ENCODE data around the gene SPATA46.

SPATA46 gene

GRCh38 chr1:162366671-162367070 lies 10.0 kb downstream of the SPATA46 start:
- no peaks in the 10 kb centered on the region for H3K36me3 ChIP-seq (ENCODE audit: control insufficient read depth, insufficient read depth, low read length)
- no peaks in the 10 kb centered on the region for H3K4me1 ChIP-seq (ENCODE audit: control insufficient read depth, insufficient read depth, low read length)
- H3K4me3 ChIP-seq (ENCODE audit: insufficient read depth, low read depth, low read length) = no peak overlapping the region
- H3K9me3 ChIP-seq (ENCODE audit: control insufficient read depth, low read length) = no peaks in the 10 kb centered on the region
- H3K27ac ChIP-seq (ENCODE audit: insufficient read depth, low read depth, low read length, poor library complexity, severe bottlenecking) = no peak overlapping the region
- WGBS, 2 experiments = 93 to 98% methylated on average over 9 of the region's 9 CpGs
- no peaks in the 10 kb centered on the region for H3K27me3 ChIP-seq (ENCODE audit: control insufficient read depth, insufficient read depth, low read length, poor library complexity, severe bottlenecking)

- WGBS, 2 experiments = 72 to 75% methylated on average over 4 of the region's 4 CpGs
- H3K36me3 ChIP-seq (ENCODE audit: control insufficient read depth, insufficient read depth, low read length) = no peaks in the 10 kb centered on the region
Measured at GRCh38 chr1:162366149-162366548, 10.5 kb downstream of the SPATA46 start.

DNA sequence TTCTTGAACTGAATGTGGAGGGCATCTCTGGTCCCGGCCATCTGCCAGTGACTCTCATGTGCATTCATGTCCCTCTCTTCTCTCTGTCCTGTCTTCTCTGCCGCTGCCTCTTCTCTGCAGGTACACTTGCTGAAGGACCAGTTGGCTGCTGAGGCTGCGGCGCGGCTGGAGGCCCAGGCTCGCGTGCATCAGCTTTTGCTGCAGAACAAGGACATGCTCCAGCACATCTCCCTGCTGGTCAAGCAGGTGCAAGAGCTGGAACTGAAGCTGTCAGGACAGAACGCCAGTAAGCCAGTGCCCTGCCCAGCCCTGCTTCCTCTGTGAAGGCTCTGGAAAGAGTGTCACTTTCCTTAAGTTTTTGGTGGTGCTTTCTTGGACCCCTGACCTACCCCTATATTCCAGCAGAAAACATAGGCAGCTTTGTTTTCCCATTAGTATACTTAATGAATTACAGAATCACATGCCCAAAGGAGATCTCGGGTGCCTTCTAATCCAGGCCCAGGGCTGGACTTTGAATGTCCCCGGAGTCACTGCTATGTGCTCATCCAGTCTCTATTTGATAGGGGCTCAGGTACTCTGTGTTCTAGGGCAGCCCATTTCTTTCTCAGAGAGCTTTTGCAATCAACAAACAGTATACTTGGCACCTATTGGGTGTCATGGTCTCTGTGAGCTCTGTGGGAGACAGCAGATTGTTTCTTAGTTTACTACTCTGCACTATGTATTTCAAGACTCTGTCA lies 11.2 kb downstream of the SPATA46 start:
- H3K9me3 ChIP-seq (ENCODE audit: control insufficient read depth, low read length) = no peaks in the 10 kb centered on the region
- no peak overlapping the region for H3K4me3 ChIP-seq (ENCODE audit: insufficient read depth, low read depth, low read length)
- no peak overlapping the region for H3K27ac ChIP-seq (ENCODE audit: insufficient read depth, low read depth, low read length, poor library complexity, severe bottlenecking)
- no peaks in the 10 kb centered on the region for H3K36me3 ChIP-seq (ENCODE audit: control insufficient read depth, insufficient read depth, low read length)
- H3K4me1 ChIP-seq (ENCODE audit: control insufficient read depth, insufficient read depth, low read length) = no peaks in the 10 kb centered on the region
- 96% methylated on average over 10 of the region's 10 CpGs for WGBS, 2 experiments
- H3K27me3 ChIP-seq (ENCODE audit: control insufficient read depth, insufficient read depth, low read length, poor library complexity, severe bottlenecking) = no peaks in the 10 kb centered on the region

More at GRCh38 chr1:162366149-162366548, 10.5 kb downstream of the SPATA46 start:
- no peak overlapping the region for H3K27ac ChIP-seq (ENCODE audit: insufficient read depth, low read depth, low read length, poor library complexity, severe bottlenecking)
- H3K27me3 ChIP-seq (ENCODE audit: control insufficient read depth, insufficient read depth, low read length, poor library complexity, severe bottlenecking) = no peaks in the 10 kb centered on the region
- H3K4me3 ChIP-seq (ENCODE audit: insufficient read depth, low read depth, low read length) = no peak overlapping the region
- no peaks in the 10 kb centered on the region for H3K4me1 ChIP-seq (ENCODE audit: control insufficient read depth, insufficient read depth, low read length)
- no peaks in the 10 kb centered on the region for H3K9me3 ChIP-seq (ENCODE audit: control insufficient read depth, low read length)

- WGBS, 2 experiments = 92 to 94% methylated on average over 1 of the region's 1 CpG
- no peaks in the 10 kb centered on the region for H3K4me1 ChIP-seq (ENCODE audit: control insufficient read depth, insufficient read depth, low read length)
Measured at GRCh38 chr1:162364498-162364897, 12.2 kb downstream of the SPATA46 start.

GRCh38 chr1:162363823-162364222 lies 12.8 kb downstream of the SPATA46 start:
- 91 to 92% methylated on average over 3 of the region's 3 CpGs for WGBS, 2 experiments
- Histone ChIP-seq H3K27me3 (ENCODE audit: control insufficient read depth, insufficient read depth, low read length, poor library complexity, severe bottlenecking) (no peaks in the 10 kb centered on the region), H3K27ac (ENCODE audit: insufficient read depth, low read depth, low read length, poor library complexity, severe bottlenecking) (no peak overlapping the region), H3K4me3 (ENCODE audit: insufficient read depth, low read depth, low read length) (no peak overlapping the region), H3K36me3 (ENCODE audit: control insufficient read depth, insufficient read depth, low read length) (no peaks in the 10 kb centered on the region), H3K9me3 (ENCODE audit: control insufficient read depth, low read length) (no peaks in the 10 kb centered on the region), H3K4me1 (ENCODE audit: control insufficient read depth, insufficient read depth, low read length) (no peaks in the 10 kb centered on the region)

More at GRCh38 chr1:162364498-162364897, 12.2 kb downstream of the SPATA46 start:
- Histone ChIP-seq H3K36me3 (ENCODE audit: control insufficient read depth, insufficient read depth, low read length) (no peaks in the 10 kb centered on the region), H3K4me3 (ENCODE audit: insufficient read depth, low read depth, low read length) (no peak overlapping the region), H3K27me3 (ENCODE audit: control insufficient read depth, insufficient read depth, low read length, poor library complexity, severe bottlenecking) (no peaks in the 10 kb centered on the region), H3K27ac (ENCODE audit: insufficient read depth, low read depth, low read length, poor library complexity, severe bottlenecking) (no peak overlapping the region), H3K9me3 (ENCODE audit: control insufficient read depth, low read length) (no peaks in the 10 kb centered on the region)

- H3K27ac ChIP-seq (ENCODE audit: insufficient read depth, low read depth, low read length, poor library complexity, severe bottlenecking) = no peak overlapping the region
- H3K36me3 ChIP-seq (ENCODE audit: control insufficient read depth, insufficient read depth, low read length) = no peaks in the 10 kb centered on the region
- 93 to 96% methylated on average over 5 of the region's 5 CpGs for WGBS, 2 experiments
Measured at GRCh38 chr1:162361349-162361748, 15.3 kb downstream of the SPATA46 start.

DNA sequence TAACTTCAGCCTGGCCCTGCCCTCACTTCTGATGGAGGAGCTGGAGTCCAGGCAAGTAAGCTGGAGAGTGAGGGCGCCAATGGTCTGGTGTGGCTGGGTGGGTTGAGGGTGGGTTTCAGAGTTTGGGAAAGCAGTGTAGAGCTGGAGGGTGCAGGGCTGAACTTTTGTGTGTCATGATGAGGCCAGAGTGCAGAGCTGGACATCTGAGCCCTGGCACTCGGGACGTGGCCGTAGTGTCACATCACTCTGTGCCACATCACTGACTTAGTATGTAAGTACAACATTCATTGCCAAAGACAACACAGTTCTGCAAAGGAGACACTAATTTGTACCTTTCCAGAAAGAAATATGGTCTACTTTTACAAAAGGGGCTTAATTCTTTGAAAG lies 15.8 kb downstream of the SPATA46 start:
- no peaks in the 10 kb centered on the region for H3K9me3 ChIP-seq (ENCODE audit: control insufficient read depth, low read length)
- H3K36me3 ChIP-seq (ENCODE audit: control insufficient read depth, insufficient read depth, low read length) = no peaks in the 10 kb centered on the region
- 93 to 97% methylated on average over 4 of the region's 4 CpGs for WGBS, 2 experiments

More at GRCh38 chr1:162361349-162361748, 15.3 kb downstream of the SPATA46 start:
- no peaks in the 10 kb centered on the region for H3K27me3 ChIP-seq (ENCODE audit: control insufficient read depth, insufficient read depth, low read length, poor library complexity, severe bottlenecking)
- H3K4me1 ChIP-seq (ENCODE audit: control insufficient read depth, insufficient read depth, low read length) = no peaks in the 10 kb centered on the region
- H3K4me3 ChIP-seq (ENCODE audit: insufficient read depth, low read depth, low read length) = no peak overlapping the region
- no peaks in the 10 kb centered on the region for H3K9me3 ChIP-seq (ENCODE audit: control insufficient read depth, low read length)

DNA sequence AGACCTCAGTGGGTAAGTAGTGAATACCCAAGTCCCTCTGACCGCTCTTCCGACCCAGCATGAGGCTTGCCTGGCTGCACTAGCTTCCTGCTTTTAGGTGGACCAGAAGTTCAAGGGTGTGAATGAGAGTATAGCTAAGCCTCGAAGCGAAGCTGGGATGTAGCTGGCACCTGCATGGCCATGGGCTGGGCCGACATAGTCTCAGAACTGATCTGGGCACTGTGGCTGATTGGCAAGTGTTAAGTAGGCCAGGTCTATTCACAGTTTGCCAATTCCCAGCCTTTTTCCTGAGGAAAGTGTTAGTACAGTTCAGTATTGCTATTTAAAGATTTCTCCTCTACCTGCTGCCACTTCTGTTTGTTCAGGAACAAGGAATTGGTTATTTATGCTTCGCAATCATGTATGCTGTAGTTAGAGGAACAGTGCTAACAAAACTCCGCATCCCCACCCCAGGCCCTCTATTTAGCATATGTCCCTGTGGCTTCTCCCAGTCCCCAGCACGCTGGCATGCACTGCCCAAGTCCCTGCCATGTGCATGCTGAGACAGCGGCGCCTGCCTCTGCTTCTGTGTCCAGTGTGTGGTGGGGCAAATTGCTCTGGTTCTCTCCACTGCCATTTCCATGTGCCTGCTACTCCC lies 16.3 kb downstream of the SPATA46 start:
- Histone ChIP-seq H3K4me3 (ENCODE audit: insufficient read depth, low read depth, low read length) (no peak overlapping the region), H3K9me3 (ENCODE audit: control insufficient read depth, low read length) (no peaks in the 10 kb centered on the region), H3K27ac (ENCODE audit: insufficient read depth, low read depth, low read length, poor library complexity, severe bottlenecking) (no peak overlapping the region), H3K4me1 (ENCODE audit: control insufficient read depth, insufficient read depth, low read length) (no peaks in the 10 kb centered on the region), H3K27me3 (ENCODE audit: control insufficient read depth, insufficient read depth, low read length, poor library complexity, severe bottlenecking) (no peaks in the 10 kb centered on the region), H3K36me3 (ENCODE audit: control insufficient read depth, insufficient read depth, low read length) (no peaks in the 10 kb centered on the region)
- WGBS, 2 experiments = 95% methylated on average over 10 of the region's 10 CpGs

More for the DNA sequence above, 15.8 kb downstream of the SPATA46 start:
- Histone ChIP-seq H3K27ac (ENCODE audit: insufficient read depth, low read depth, low read length, poor library complexity, severe bottlenecking) (no peak overlapping the region), H3K4me3 (ENCODE audit: insufficient read depth, low read depth, low read length) (no peak overlapping the region), H3K27me3 (ENCODE audit: control insufficient read depth, insufficient read depth, low read length, poor library complexity, severe bottlenecking) (no peaks in the 10 kb centered on the region), H3K4me1 (ENCODE audit: control insufficient read depth, insufficient read depth, low read length) (no peaks in the 10 kb centered on the region)

GRCh38 chr1:162359523-162360236 lies 17.0 kb downstream of the SPATA46 start:
- 81% methylated on average over 9 to 10 of the region's 10 CpGs for WGBS, 2 experiments
- no peak overlapping the region for H3K27ac ChIP-seq (ENCODE audit: insufficient read depth, low read depth, low read length, poor library complexity, severe bottlenecking)

GRCh38 chr1:162358928-162359327 lies 17.7 kb downstream of the SPATA46 start:
- Histone ChIP-seq H3K9me3 (ENCODE audit: control insufficient read depth, low read length) (no peaks in the 10 kb centered on the region), H3K27me3 (ENCODE audit: control insufficient read depth, insufficient read depth, low read length, poor library complexity, severe bottlenecking) (no peaks in the 10 kb centered on the region), H3K4me1 (ENCODE audit: control insufficient read depth, insufficient read depth, low read length) (no peaks in the 10 kb centered on the region), H3K36me3 (ENCODE audit: control insufficient read depth, insufficient read depth, low read length) (no peaks in the 10 kb centered on the region), H3K4me3 (ENCODE audit: insufficient read depth, low read depth, low read length) (no peak overlapping the region), H3K27ac (ENCODE audit: insufficient read depth, low read depth, low read length, poor library complexity, severe bottlenecking) (no peak overlapping the region)
- 92 to 97% methylated on average over 1 of the region's 1 CpG for WGBS, 2 experiments

More at GRCh38 chr1:162359523-162360236, 17.0 kb downstream of the SPATA46 start:
- Histone ChIP-seq H3K9me3 (ENCODE audit: control insufficient read depth, low read length) (no peaks in the 10 kb centered on the region), H3K4me1 (ENCODE audit: control insufficient read depth, insufficient read depth, low read length) (no peaks in the 10 kb centered on the region), H3K36me3 (ENCODE audit: control insufficient read depth, insufficient read depth, low read length) (no peaks in the 10 kb centered on the region), H3K27me3 (ENCODE audit: control insufficient read depth, insufficient read depth, low read length, poor library complexity, severe bottlenecking) (no peaks in the 10 kb centered on the region), H3K4me3 (ENCODE audit: insufficient read depth, low read depth, low read length) (no peak overlapping the region)

Data from ectodermal cell (in vitro differentiated cells).